ENCODE results near the gene G2E3.

DNA sequence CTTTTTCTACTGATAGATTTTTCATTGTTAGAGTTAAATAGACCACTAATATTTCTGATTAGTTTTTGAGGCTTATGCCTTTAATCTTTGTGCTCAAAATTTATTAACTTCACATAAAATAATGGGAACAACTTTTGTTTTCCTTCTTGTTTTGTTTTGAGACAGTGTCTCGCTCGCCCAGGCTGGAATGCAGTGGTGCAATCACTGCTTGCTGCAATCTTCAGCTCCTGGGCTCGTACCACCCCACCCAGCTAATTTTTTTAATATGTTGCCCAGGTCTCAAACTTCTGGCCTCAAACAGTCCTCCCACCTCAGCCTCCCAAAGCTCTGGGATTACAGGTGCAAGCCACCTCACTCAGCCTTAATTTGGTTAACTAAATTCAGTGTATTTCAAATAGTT lies 80.0 kb downstream of the G2E3 start:
- TF ChIP-seq, protein P1, sequence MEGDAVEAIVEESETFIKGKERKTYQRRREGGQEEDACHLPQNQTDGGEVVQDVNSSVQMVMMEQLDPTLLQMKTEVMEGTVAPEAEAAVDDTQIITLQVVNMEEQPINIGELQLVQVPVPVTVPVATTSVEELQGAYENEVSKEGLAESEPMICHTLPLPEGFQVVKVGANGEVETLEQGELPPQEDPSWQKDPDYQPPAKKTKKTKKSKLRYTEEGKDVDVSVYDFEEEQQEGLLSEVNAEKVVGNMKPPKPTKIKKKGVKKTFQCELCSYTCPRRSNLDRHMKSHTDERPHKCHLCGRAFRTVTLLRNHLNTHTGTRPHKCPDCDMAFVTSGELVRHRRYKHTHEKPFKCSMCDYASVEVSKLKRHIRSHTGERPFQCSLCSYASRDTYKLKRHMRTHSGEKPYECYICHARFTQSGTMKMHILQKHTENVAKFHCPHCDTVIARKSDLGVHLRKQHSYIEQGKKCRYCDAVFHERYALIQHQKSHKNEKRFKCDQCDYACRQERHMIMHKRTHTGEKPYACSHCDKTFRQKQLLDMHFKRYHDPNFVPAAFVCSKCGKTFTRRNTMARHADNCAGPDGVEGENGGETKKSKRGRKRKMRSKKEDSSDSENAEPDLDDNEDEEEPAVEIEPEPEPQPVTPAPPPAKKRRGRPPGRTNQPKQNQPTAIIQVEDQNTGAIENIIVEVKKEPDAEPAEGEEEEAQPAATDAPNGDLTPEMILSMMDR (IDR thresholded peaks at IDR 0.05), result no peak
- TF ChIP-seq EZH2 (IDR thresholded peaks at IDR 0.05) (no peak), EZH2phosphoT487 (IDR thresholded peaks at IDR 0.05) (no peak)

Data from neural progenitor cell (in vitro differentiated cells).